IMR-90 (cell line): ENCODE measurements around the gene MAP3K5. TPM values are rescaled to one million over a fixed set of nuclear protein-coding genes. Genes with fewer than 3 reads are reported as not detected.

Experiments
- ATAC-seq: fragments of 200-7000 bp; cut with Tn5 transposase; 2 replicates; pipeline ENCODE4 v1.9.1; 2020; ENCODE audit warnings: low read depth, mild to moderate bottlenecking, moderate library complexity
- BruUV-seq: library from RNA; stranded (reverse); fragments of 400-500 nt; replicated peaks from 2 replicates; lab custom pipeline; 2021; lab: Mats Ljungman, UMichigan
- CTCF ChIA-PET: fragments of 300-600 bp; formaldehyde crosslinking; extraction: SDS; loops from one replicate; lab custom pipeline; 2021; ENCODE audit warnings: antibody characterized with exemption; lab: Yijun Ruan, JAX
- POLR2A ChIA-PET: fragments of 300-600 bp; sonication (Branson Sonifier 250); formaldehyde crosslinking; loops from one replicate; lab custom pipeline; 2022; ENCODE audit warnings: antibody characterized with exemption; ENCODE audit not compliant: unreplicated experiment; lab: Charles Lee
- DNase-seq: peaks from one replicate; pipeline ENCODE4 v3.0.0; 2013
- H2AFZ ChIP-seq: replicated peaks from 2 replicates; pipeline ENCODE3; 2013; ENCODE audit warnings: low read length, mild to moderate bottlenecking; ENCODE audit not compliant: poor library complexity
- H2AK5ac ChIP-seq: 2 replicates; pipeline ENCODE4 v1.6.1; 2013; ENCODE audit warnings: low read depth, low read length, inconsistent platforms
- H2AK9ac ChIP-seq: replicated peaks from 2 replicates; pipeline ENCODE3; 2013; ENCODE audit warnings: mild to moderate bottlenecking, low read depth, low read length, moderate library complexity; ENCODE audit not compliant: poor library complexity
- H2BK120ac ChIP-seq: 2 replicates; pipeline ENCODE4 v1.6.1; 2013; ENCODE audit warnings: low read depth, low read length, inconsistent platforms
- H2BK15ac ChIP-seq: 3 replicates; pipeline ENCODE4 v1.6.1; 2013; ENCODE audit warnings: low read depth, low read length, inconsistent platforms
- H2BK20ac ChIP-seq: 2 replicates; pipeline ENCODE4 v1.6.1; 2013; ENCODE audit warnings: low read depth, mild to moderate bottlenecking, inconsistent platforms, low read length, moderate library complexity
- H2BK5ac ChIP-seq: 2 replicates; pipeline ENCODE4 v1.6.1; 2013; ENCODE audit warnings: mild to moderate bottlenecking, low read depth, low read length, inconsistent platforms; ENCODE audit not compliant: poor library complexity, severe bottlenecking
- H3K14ac ChIP-seq: replicated peaks from 2 replicates; pipeline ENCODE4 v1.6.1; 2013; ENCODE audit warnings: low read depth, low read length, inconsistent platforms
- H3K18ac ChIP-seq: 2 replicates; pipeline ENCODE4 v1.6.1; 2013; ENCODE audit warnings: low read depth, low read length, control low read depth
- H3K23ac ChIP-seq: 2 replicates; pipeline ENCODE4 v1.6.1; 2013; ENCODE audit warnings: low read depth, low read length, inconsistent platforms
- H3K27ac ChIP-seq: 2 replicates; pipeline ENCODE4 v1.5.1; 2013; ENCODE audit warnings: mild to moderate bottlenecking, control low read depth, low read length; ENCODE audit not compliant: insufficient read depth
- H3K27me3 ChIP-seq: 2 replicates; pipeline ENCODE4 v1.6.1; 2013; ENCODE audit warnings: low read length; ENCODE audit not compliant: control insufficient read depth, insufficient read depth
- H3K36me3 ChIP-seq: 2 replicates; pipeline ENCODE4 v1.6.1; 2013; ENCODE audit warnings: low read length, mixed read lengths; ENCODE audit not compliant: control insufficient read depth, insufficient read depth
- H3K4ac ChIP-seq: 2 replicates; pipeline ENCODE4 v1.6.1; 2013; ENCODE audit warnings: low read depth, low read length, inconsistent platforms
- H3K4me1 ChIP-seq: 2 replicates; pipeline ENCODE4 v1.6.1; 2013; ENCODE audit warnings: low read length, mixed read lengths; ENCODE audit not compliant: control insufficient read depth, insufficient read depth
- H3K4me2 ChIP-seq: 2 replicates; pipeline ENCODE4 v1.6.1; 2013; ENCODE audit warnings: low read depth, mild to moderate bottlenecking, control low read depth, low read length, moderate library complexity
- H3K4me3 ChIP-seq: 2 replicates; pipeline ENCODE4 v1.5.1; 2013; ENCODE audit warnings: low read depth, mild to moderate bottlenecking, control low read depth, low read length, moderate library complexity; ENCODE audit not compliant: insufficient read depth
- H3K56ac ChIP-seq: 2 replicates; pipeline ENCODE4 v1.6.1; 2013; ENCODE audit warnings: low read length, inconsistent platforms; ENCODE audit not compliant: insufficient read depth; ENCODE audit errors: extremely low read depth
- H3K79me1 ChIP-seq, 2 experiments: 2 replicates each; pipeline ENCODE4 v1.6.1; 2013; ENCODE audit warnings: low read length in 2 of 2, inconsistent platforms in 1 of 2, low read depth in 1 of 2
- H3K9ac ChIP-seq: 2 replicates; pipeline ENCODE4 v1.6.1; 2013; ENCODE audit warnings: low read depth, low read length, control low read depth
- H3K9me1 ChIP-seq: 2 replicates; pipeline ENCODE4 v1.6.1; 2013; ENCODE audit warnings: low read length, inconsistent platforms; ENCODE audit not compliant: insufficient read depth
- H3K9me3 ChIP-seq: 2 replicates; pipeline ENCODE4 v1.6.1; 2013; ENCODE audit warnings: low read length; ENCODE audit not compliant: control insufficient read depth, insufficient read depth
- H4K20me1 ChIP-seq: 2 replicates; pipeline ENCODE4 v1.6.1; 2013; ENCODE audit warnings: low read length, inconsistent platforms; ENCODE audit not compliant: insufficient read depth
- H4K5ac ChIP-seq: 2 replicates; pipeline ENCODE4 v1.6.1; 2013; ENCODE audit warnings: mild to moderate bottlenecking, low read depth, low read length, control low read depth
- H4K8ac ChIP-seq, 2 experiments: 2 replicates each; pipeline ENCODE4 v1.6.1; 2013; ENCODE audit warnings: low read depth in 2 of 2, low read length in 2 of 2, control low read depth in 1 of 2, inconsistent platforms in 1 of 2
- H4K91ac ChIP-seq: 2 replicates; pipeline ENCODE4 v1.6.1; 2013; ENCODE audit warnings: low read depth, low read length, inconsistent platforms; ENCODE audit not compliant: insufficient read depth
- BHLHE40 ChIP-seq: fragments of 150-350 bp; IDR thresholded peaks from 2 replicates; pipeline ENCODE4 v1.6.1; 2016; ENCODE audit warnings: mild to moderate bottlenecking, low read depth, low read length
- CEBPB ChIP-seq: IDR thresholded peaks from 2 replicates; pipeline ENCODE4 v1.6.1; 2012; ENCODE audit warnings: low read depth, low read length, improper control_type of control experiment
- CHD1 ChIP-seq: IDR thresholded peaks from 2 replicates; pipeline ENCODE4 v1.6.1; 2012; ENCODE audit warnings: low read depth, low read length, improper control_type of control experiment
- CTCF ChIP-seq: conservative IDR thresholded peaks from 2 replicates; pipeline ENCODE4 v1.5.1; 2012; ENCODE audit warnings: mild to moderate bottlenecking, low read depth, low read length, improper control_type of control experiment
- ELK1 ChIP-seq: fragments of 150-350 bp; IDR thresholded peaks from 2 replicates; pipeline ENCODE4 v1.6.1; 2016; ENCODE audit warnings: low read depth, mild to moderate bottlenecking, low read length, moderate library complexity, borderline replicate concordance
- FOS ChIP-seq: fragments of 150-350 bp; IDR thresholded peaks from 2 replicates; pipeline ENCODE4 v1.6.1; 2016; ENCODE audit warnings: low read depth, low read length
- MAFK ChIP-seq: IDR thresholded peaks from 2 replicates; pipeline ENCODE4 v1.6.1; 2012; ENCODE audit warnings: low read depth, low read length, improper control_type of control experiment
- MAZ ChIP-seq: IDR thresholded peaks from 2 replicates; pipeline ENCODE4 v1.6.1; 2012; ENCODE audit warnings: low read depth, mild to moderate bottlenecking, low read length, improper control_type of control experiment, moderate library complexity, borderline replicate concordance
- MXI1 ChIP-seq: IDR thresholded peaks from 2 replicates; pipeline ENCODE4 v1.6.1; 2012; ENCODE audit warnings: low read depth, mild to moderate bottlenecking, low read length, moderate library complexity, borderline replicate concordance
- NFE2L2 ChIP-seq: fragments of 150-350 bp; IDR thresholded peaks from 2 replicates; pipeline ENCODE4 v1.6.1; 2016; ENCODE audit warnings: low read depth, mild to moderate bottlenecking, low read length
- POLR2A ChIP-seq: IDR thresholded peaks from 2 replicates; pipeline ENCODE4 v1.6.1; 2012; ENCODE audit warnings: mild to moderate bottlenecking, low read depth, low read length
- RAD21 ChIP-seq: IDR thresholded peaks from 2 replicates; pipeline ENCODE4 v1.6.1; 2012; ENCODE audit warnings: low read length, improper control_type of control experiment
- RCOR1 ChIP-seq: IDR thresholded peaks from 2 replicates; pipeline ENCODE4 v1.6.1; 2012; ENCODE audit warnings: mild to moderate bottlenecking, low read length, improper control_type of control experiment; ENCODE audit not compliant: insufficient replicate concordance
- RFX5 ChIP-seq: IDR thresholded peaks from 2 replicates; pipeline ENCODE4 v1.8.0; 2012; ENCODE audit warnings: low read depth, mild to moderate bottlenecking, low read length, moderate library complexity
- SMC3 ChIP-seq: fragments of 150-350 bp; IDR thresholded peaks from 2 replicates; pipeline ENCODE4 v1.6.1; 2016; ENCODE audit warnings: low read depth, mild to moderate bottlenecking, antibody characterized with exemption, low read length, moderate library complexity
- USF2 ChIP-seq: fragments of 150-350 bp; IDR thresholded peaks from 2 replicates; pipeline ENCODE4 v1.6.1; 2017; ENCODE audit warnings: mild to moderate bottlenecking, antibody characterized with exemption, low read length, low read depth
- WGBS, 2 experiments: methylation state at CpG; one replicate each; pipeline versions ENCODE4 v1.1.5 to v1.1.7; 2013; ENCODE audit warnings: missing lambda C conversion rate in 2 of 2; ENCODE audit not compliant: insufficient read length in 1 of 2; ENCODE audit errors: extremely low coverage in 2 of 2; 5-methylcytosine and 5-hydroxymethylcytosine counted together
- dilution Hi-C: fragments of 300-500 bp; cut with HindIII; formaldehyde crosslinking; loops from one replicate; pipeline ENCODE4 v1.14.3; 2018; ENCODE audit warnings: low sequenced_read_pairs; ENCODE audit not compliant: unreplicated experiment
- in situ Hi-C: fragments of 300-500 bp; cut with MboI; formaldehyde crosslinking; loops from 3 replicates; pipeline ENCODE4 v1.14.3; 2019; ENCODE audit warnings: low sequenced_read_pairs, inconsistent platforms, mixed read lengths
- intact Hi-C: fragments of 100-400 bp; cut with micrococcal nuclease; formaldehyde crosslinking; loops from 2 replicates; pipeline ENCODE4 v1.10.0; 2022
- polyA plus RNA-seq, 3 experiments: library from polyadenylated mRNA; depleted of rRNA; stranded (reverse); fragments of >200 nt; gene quantifications; 2 replicates each; pipeline ENCODE4 v1.2.3, GENCODE V29; 2012; ENCODE audit warnings: low replicate concordance in 1 of 3
- total RNA-seq: library from RNA; depleted of rRNA; stranded (reverse); fragments of >200 nt; gene quantifications from 2 replicates; pipeline ENCODE4 v1.2.3, GENCODE V29; 2012

MAP3K5 gene
- total and polyA plus RNA-seq, 2 of the 4 experiments (the other 2 are of a cell fraction) = 5.4 to 17.6 TPM

GRCh38 chr6:136706430-136706829 lies 85.8 kb downstream of the MAP3K5 start:
- H2BK120ac ChIP-seq = no peak overlapping the region
- H2AFZ ChIP-seq = no peak overlapping the region
- no peak for ATAC-seq
- in situ Hi-C loops = no loop called here
- H3K36me3 ChIP-seq = peaks cover 4% of the 10 kb centered on the region; the same call in 1 of the 2 replicates
- no peak overlapping the region for H3K4me3 ChIP-seq
- no peak overlapping the region for H3K9ac ChIP-seq
- no TSS peak for BruUV-seq
- peaks cover 19% of the 10 kb centered on the region for H3K9me1 ChIP-seq
- no peak overlapping the region for H4K8ac ChIP-seq
- TF ChIP-seq CHD1 (no peak), CEBPB (no peak), MAFK (no peak), POLR2A (no peak), RAD21 (no peak), MAZ (no peak), USF2 (no peak), RCOR1 (no peak), CTCF (no peak), NFE2L2 (no peak), SMC3 (no peak), ELK1 (no peak), MXI1 (no peak), FOS (no peak), RFX5 (no peak), BHLHE40 (no peak)
- no peak overlapping the region for H2AK5ac ChIP-seq
- DNase-seq = no peak
- H2AK9ac ChIP-seq = no peak overlapping the region
- dilution Hi-C loops = no loop called here
- ChIA-PET CTCF (no interaction called here), POLR2A (no interaction called here)
- no peaks in the 10 kb centered on the region for H3K9me3 ChIP-seq
- no peak overlapping the region for H3K4ac ChIP-seq
- H3K4me1 ChIP-seq = no peaks in the 10 kb centered on the region
- H3K27me3 ChIP-seq = no peaks in the 10 kb centered on the region
- no peak overlapping the region for H2BK5ac ChIP-seq
- no peak overlapping the region for H4K5ac ChIP-seq
- no peak overlapping the region for H4K91ac ChIP-seq
- no peak overlapping the region for H3K14ac ChIP-seq
- no peak overlapping the region for H3K4me2 ChIP-seq
- peaks cover 6% of the 10 kb centered on the region; the same call in 1 of the 2 replicates for H4K20me1 ChIP-seq
- H3K79me1 ChIP-seq = peaks cover 22 to 57% of the 10 kb centered on the region in 2 experiments
- no peak overlapping the region for H3K27ac ChIP-seq
- WGBS, 2 experiments = 78% methylated on average over 1 of the region's 5 CpGs; no CpG with 5 or more reads in 1 of the 2 experiments
- H2BK20ac ChIP-seq = no peak overlapping the region
- H3K23ac ChIP-seq = no peak overlapping the region
- H3K56ac ChIP-seq = no peak overlapping the region
- no peak overlapping the region for H3K18ac ChIP-seq
- H2BK15ac ChIP-seq = no peak overlapping the region
- intact Hi-C loops = no loop called here
